ENCODE data around the gene CPM. TPM values are rescaled to one million over a fixed set of nuclear protein-coding genes. Genes with fewer than 3 reads are reported as not detected.
A peak's percentile ranks its signal among the peaks of the same experiment; 100 is the strongest.
"Not testable (repeated sequence)": the region's sequence is repeated elsewhere in the genome, so short reads cannot be mapped to it uniquely, and the experiment has no call there.

Gene CPM
- total RNA-seq, 2 experiments from 2014 or later = 3.0 to 5.8 TPM

GRCh38 chr12:68815232-68815927 is 117.6 kb downstream of the CPM start:
- no peak for ATAC-seq
- Mint-ChIP-seq H3K4me1 (ENCODE audit: low read depth) (peaks cover 39% of the 10 kb centered on the region), H3K27ac (no peak overlapping the region), H3K36me3 (ENCODE audit: low read depth) (peaks cover 54% of the 10 kb centered on the region), H3K9me3 (no peaks in the 10 kb centered on the region), H3K4me3 (no peak overlapping the region), H3K27me3 (no peaks in the 10 kb centered on the region)
- CTCF ChIA-PET = interaction anchor here (1.0 to 4.3 kb wide), 3 partner anchors 13 to 16 kb away, joined by 3 to 25 read pairs (median 11); no protein-coding TSS in a partner anchor
- POLR2A ChIA-PET = interaction anchor here (1.4 kb wide), 1 partner anchor 11 kb away, joined by 4 read pairs; no protein-coding TSS in a partner anchor
- intact Hi-C loops (cut with micrococcal nuclease) = no loop called here
- DNase-seq = no peak
- TF ChIP-seq, protein P1, sequence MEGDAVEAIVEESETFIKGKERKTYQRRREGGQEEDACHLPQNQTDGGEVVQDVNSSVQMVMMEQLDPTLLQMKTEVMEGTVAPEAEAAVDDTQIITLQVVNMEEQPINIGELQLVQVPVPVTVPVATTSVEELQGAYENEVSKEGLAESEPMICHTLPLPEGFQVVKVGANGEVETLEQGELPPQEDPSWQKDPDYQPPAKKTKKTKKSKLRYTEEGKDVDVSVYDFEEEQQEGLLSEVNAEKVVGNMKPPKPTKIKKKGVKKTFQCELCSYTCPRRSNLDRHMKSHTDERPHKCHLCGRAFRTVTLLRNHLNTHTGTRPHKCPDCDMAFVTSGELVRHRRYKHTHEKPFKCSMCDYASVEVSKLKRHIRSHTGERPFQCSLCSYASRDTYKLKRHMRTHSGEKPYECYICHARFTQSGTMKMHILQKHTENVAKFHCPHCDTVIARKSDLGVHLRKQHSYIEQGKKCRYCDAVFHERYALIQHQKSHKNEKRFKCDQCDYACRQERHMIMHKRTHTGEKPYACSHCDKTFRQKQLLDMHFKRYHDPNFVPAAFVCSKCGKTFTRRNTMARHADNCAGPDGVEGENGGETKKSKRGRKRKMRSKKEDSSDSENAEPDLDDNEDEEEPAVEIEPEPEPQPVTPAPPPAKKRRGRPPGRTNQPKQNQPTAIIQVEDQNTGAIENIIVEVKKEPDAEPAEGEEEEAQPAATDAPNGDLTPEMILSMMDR (IDR thresholded peaks at IDR 0.05) = no peak

DNA sequence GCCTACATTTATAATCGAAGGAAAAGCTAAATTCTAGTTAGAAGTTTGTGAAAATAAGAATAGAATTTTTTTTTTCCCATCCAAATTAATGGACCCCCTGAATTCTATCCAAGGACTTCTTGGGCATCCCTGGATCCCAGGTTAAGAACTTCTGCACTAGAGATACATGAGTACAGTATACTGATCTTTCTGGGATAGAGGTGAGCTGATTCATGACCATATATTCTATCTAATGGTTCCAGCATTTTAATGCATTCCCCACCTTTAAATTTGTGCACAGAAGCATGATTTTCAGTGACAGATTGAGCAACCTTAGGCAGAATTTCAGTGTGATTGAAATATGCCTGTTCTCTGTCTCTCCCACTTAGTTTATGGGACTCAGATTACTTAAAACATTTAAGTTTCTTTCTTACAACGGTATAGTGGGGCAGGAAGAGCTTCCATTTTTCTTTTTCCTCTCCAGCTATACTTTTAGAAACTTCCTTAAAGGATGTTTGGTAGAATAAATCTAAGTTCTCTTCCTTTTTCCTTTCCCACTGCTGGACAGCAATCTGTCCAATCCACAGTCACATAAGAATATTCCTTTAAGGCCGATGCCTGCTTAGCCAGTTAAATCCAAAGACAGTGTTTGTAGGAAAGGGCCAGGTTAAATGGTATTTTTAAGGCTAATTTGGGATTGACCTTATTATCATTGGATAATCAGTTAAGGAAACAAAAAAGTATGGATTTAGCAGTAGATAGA is 118.3 kb downstream of the CPM start:
- H3K4me3 Mint-ChIP-seq = no peak overlapping the region
- no peak for ATAC-seq

DNA sequence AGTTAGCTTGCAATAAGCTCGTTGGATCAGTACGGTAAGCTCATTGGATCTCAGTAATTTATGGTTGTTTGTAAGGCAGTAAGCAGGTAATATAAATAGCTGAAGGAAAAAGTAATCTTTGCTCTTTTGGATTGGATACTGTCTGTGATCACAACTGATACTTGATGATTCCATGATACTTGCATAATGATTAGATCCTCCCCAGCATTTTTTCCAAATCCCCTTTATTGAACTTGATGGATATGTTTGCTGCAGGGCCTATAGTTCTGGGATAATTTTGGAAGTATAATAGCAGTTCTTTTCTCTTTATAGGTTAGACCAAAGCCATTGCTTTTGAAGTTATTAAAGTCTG is 119.8 kb downstream of the CPM start:
- TF ChIP-seq, protein P1 (IDR thresholded peaks at IDR 0.05) = no peak
- no peak for ATAC-seq
- intact Hi-C loops (cut with micrococcal nuclease) = no loop called here
- ChIA-PET POLR2A (interaction anchor here (1.2 to 1.7 kb wide), 2 partner anchors 8 to 17 kb away, joined by 4 to 6 read pairs; no protein-coding TSS in a partner anchor), CTCF (interaction anchor here (0.7 to 4.3 kb wide), 5 partner anchors 8 to 344 kb away, joined by 3 to 25 read pairs (median 5); no protein-coding TSS in a partner anchor)
- H3K27ac Mint-ChIP-seq = peak overlapping the region; percentile 62
- H3K4me3 Mint-ChIP-seq = peak overlapping the region; percentile 37
- H3K9me3 Mint-ChIP-seq = no peaks in the 10 kb centered on the region
- peaks cover 45% of the 10 kb centered on the region for H3K4me1 Mint-ChIP-seq (ENCODE audit: low read depth)
- H3K27me3 Mint-ChIP-seq = no peaks in the 10 kb centered on the region
- DNase-seq = no peak
- peaks cover 66% of the 10 kb centered on the region for H3K36me3 Mint-ChIP-seq (ENCODE audit: low read depth)

More for the DNA sequence above, 118.3 kb downstream of the CPM start:
- ChIA-PET CTCF (interaction anchor here (1.0 to 4.3 kb wide), 3 partner anchors 14 to 23 kb away, joined by 3 to 25 read pairs (median 3); no protein-coding TSS in a partner anchor), POLR2A (interaction anchor here (0.6 to 1.4 kb wide), 2 partner anchors 12 to 91 kb away, joined by 3 to 4 read pairs; no protein-coding TSS in a partner anchor)
- Mint-ChIP-seq H3K27ac (no peak overlapping the region), H3K36me3 (ENCODE audit: low read depth) (peaks cover 58% of the 10 kb centered on the region), H3K27me3 (no peaks in the 10 kb centered on the region), H3K9me3 (no peaks in the 10 kb centered on the region), H3K4me1 (ENCODE audit: low read depth) (peaks cover 37% of the 10 kb centered on the region)
- DNase-seq = no peak
- intact Hi-C loops (cut with micrococcal nuclease) = no loop called here
- TF ChIP-seq, protein P1 (IDR thresholded peaks at IDR 0.05) = no peak

- Mint-ChIP-seq H3K27ac (peak overlapping the region; percentile 62), H3K4me1 (ENCODE audit: low read depth) (peaks cover 45% of the 10 kb centered on the region), H3K4me3 (peak overlapping the region; percentile 37), H3K27me3 (no peaks in the 10 kb centered on the region), H3K36me3 (ENCODE audit: low read depth) (peaks cover 68% of the 10 kb centered on the region), H3K9me3 (no peaks in the 10 kb centered on the region)
- TF ChIP-seq, protein P1 (IDR thresholded peaks at IDR 0.05) = no peak
- DNase-seq = no peak
- ChIA-PET CTCF (interaction anchor here (0.7 to 4.3 kb wide), 5 partner anchors 9 to 344 kb away, joined by 3 to 25 read pairs (median 5); no protein-coding TSS in a partner anchor), POLR2A (interaction anchor here (0.7 to 1.7 kb wide), 4 partner anchors 9 to 100 kb away, joined by 3 to 6 read pairs (median 4); no protein-coding TSS in a partner anchor)
- no peak for ATAC-seq
- intact Hi-C loops (cut with micrococcal nuclease) = no loop called here
Observed at GRCh38 chr12:68812553-68813241, 120.3 kb downstream of the CPM start.

DNA sequence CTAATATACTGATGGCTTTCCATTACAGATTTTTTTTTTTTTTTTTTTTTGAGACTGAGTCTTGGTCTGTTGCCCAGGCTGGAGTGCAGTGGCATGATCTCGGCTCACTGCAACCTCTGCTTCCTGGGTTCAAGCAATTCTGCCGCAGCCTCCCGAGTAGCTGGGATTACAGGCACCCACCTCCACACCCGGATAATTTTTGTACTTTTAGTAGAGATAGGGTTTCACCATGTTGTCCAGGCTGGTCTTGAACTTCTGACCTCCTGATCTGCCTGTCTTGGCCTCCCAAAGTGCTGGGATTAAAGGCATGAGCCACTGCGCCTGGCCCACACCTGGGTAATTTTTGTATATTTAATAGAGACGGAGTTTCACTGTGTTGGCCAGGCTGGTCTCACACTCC is 121.4 kb downstream of the CPM start:
- Mint-ChIP-seq H3K4me3 (peak overlapping the region; percentile 61), H3K36me3 (ENCODE audit: low read depth) (peaks cover 61% of the 10 kb centered on the region), H3K4me1 (ENCODE audit: low read depth) (peaks cover 50% of the 10 kb centered on the region), H3K27ac (peak overlapping the region; percentile 46)
- ChIA-PET POLR2A (interaction anchor here (0.6 to 1.7 kb wide), 3 partner anchors 10 to 326 kb away, joined by 3 to 6 read pairs (median 4); no protein-coding TSS in a partner anchor), CTCF (interaction anchor here (4.3 kb wide), 1 partner anchor 19 kb away, joined by 25 read pairs; no protein-coding TSS in a partner anchor)
- H3K27me3 Mint-ChIP-seq; DNase-seq; intact Hi-C loops (cut with micrococcal nuclease); H3K9me3 Mint-ChIP-seq; ATAC-seq: not testable (repeated sequence)

- ATAC-seq; DNase-seq; H3K27me3 Mint-ChIP-seq; H3K27ac Mint-ChIP-seq; CTCF ChIA-PET; intact Hi-C loops (cut with micrococcal nuclease); H3K9me3 Mint-ChIP-seq: not testable (repeated sequence)
- peaks cover 56% of the 10 kb centered on the region for H3K36me3 Mint-ChIP-seq (ENCODE audit: low read depth)
- POLR2A ChIA-PET = interaction anchor here (1.5 kb wide), 1 partner anchor 12 kb away, joined by 6 read pairs; no protein-coding TSS in a partner anchor
- peak overlapping the region; percentile 89 for H3K4me3 Mint-ChIP-seq
- H3K4me1 Mint-ChIP-seq (ENCODE audit: low read depth) = peaks cover 45% of the 10 kb centered on the region
Observed at GRCh38 chr12:68810027-68810389, 123.0 kb downstream of the CPM start.

Data from activated CD8-positive, alpha-beta T cell treated with anti-CD3 and anti-CD28 coated beads for 36 hours (primary cell).